Kidney (tissue), 14 donors: ENCODE data around the gene SATB1. TPM values are rescaled to one million over a fixed set of nuclear protein-coding genes. Genes with fewer than 3 reads are reported as not detected.

Source experiments
- DNase-seq, 5 donors: peaks; one replicate each; pipeline ENCODE4 v3.0.0-alpha.2; 2013 to 2020
- FAIRE-seq: peaks from 2 replicates; lab custom pipeline; 2012; peaks lifted over from hg19 to GRCh38; lab: Jason Lieb, UNC
- H3K27ac ChIP-seq, 2 donors: one replicate each; pipeline ENCODE4 v1.7.0; 2013; ENCODE audit warnings: low read depth in 2 of 2, low read length in 2 of 2, inconsistent platforms in 1 of 2
- H3K27me3 ChIP-seq: one replicate; pipeline ENCODE4 v1.7.1; 2013; ENCODE audit warnings: low read length, inconsistent platforms; ENCODE audit not compliant: control insufficient read depth, insufficient read depth
- H3K36me3 ChIP-seq, 3 donors: one replicate each; pipeline versions ENCODE4 v1.7.0 to v1.7.1; 2013; ENCODE audit warnings: low read length in 3 of 3, control low read depth in 1 of 3, inconsistent platforms in 1 of 3; ENCODE audit not compliant: insufficient read depth in 3 of 3, control insufficient read depth in 2 of 3
- H3K4me1 ChIP-seq, 3 donors: one replicate each; pipeline versions ENCODE4 v1.7.0 to v1.7.1; 2013; ENCODE audit warnings: low read length in 3 of 3, inconsistent platforms in 1 of 3, low read depth in 1 of 3; ENCODE audit not compliant: control insufficient read depth in 2 of 3, insufficient read depth in 2 of 3
- H3K4me3 ChIP-seq, 3 donors: one replicate each; pipeline versions ENCODE4 v1.7.0 to v1.8.1; 2013; ENCODE audit warnings: low read length in 3 of 3, control low read depth in 1 of 3, inconsistent platforms in 1 of 3
- H3K9ac ChIP-seq, 3 donors: one replicate each; pipeline versions ENCODE4 v1.7.0 to v1.7.1; 2013; ENCODE audit warnings: low read length in 3 of 3, control low read depth in 1 of 3, inconsistent platforms in 1 of 3
- H3K9me3 ChIP-seq, 3 donors: one replicate each; pipeline versions ENCODE4 v1.7.0 to v1.7.1; 2013; ENCODE audit warnings: low read length in 3 of 3, control low read depth in 1 of 3, inconsistent platforms in 1 of 3; ENCODE audit not compliant: control insufficient read depth in 2 of 3, insufficient read depth in 1 of 3
- CTCF ChIP-seq: IDR thresholded peaks from 3 replicates; pipeline ENCODE4 v1.5.1; 2012; ENCODE audit warnings: mild to moderate bottlenecking, moderate library complexity, borderline replicate concordance; ENCODE audit not compliant: insufficient read depth; ENCODE audit errors: extremely low read depth
- intact Hi-C: fragments of 100-400 bp; cut with DNase I; formaldehyde crosslinking; loops from one replicate; pipeline ENCODE4 v1.11.1; 2022
- polyA plus RNA-seq: library from polyadenylated mRNA; stranded (reverse); fragments of 350-450 nt; fragmentation: Illumina TruSeq; extraction: RNeasy Lipid Tissue Mini Kit (QIAGEN cat#74804); gene quantifications from one replicate; pipeline ENCODE4 v1.2.3, GENCODE V29; 2014; ENCODE audit warnings: low read depth, low replicate concordance; ENCODE audit not compliant: insufficient read depth
- total RNA-seq: library from RNA; stranded (reverse); fragmentation: NEBNext Ultra II Directional; extraction: Animal tissue kit (Norgen Biotek cat#: 25700); gene quantifications from one replicate; pipeline ENCODE4 v1.2.1, GENCODE V29; 2021
- donor health status: control.
- donor health status: control.
- donor health status: control.
- donor health status: control.
- donor health status: control.
- donor health status: DM: yes; HTN: yes; CAD: no.
- donor health status: Normal renal cell carcinoma (clear cell type).

SATB1 gene
- total and polyA plus RNA-seq, 2 donors from 2014 or later, result 6.2 to 22.2 TPM

DNA sequence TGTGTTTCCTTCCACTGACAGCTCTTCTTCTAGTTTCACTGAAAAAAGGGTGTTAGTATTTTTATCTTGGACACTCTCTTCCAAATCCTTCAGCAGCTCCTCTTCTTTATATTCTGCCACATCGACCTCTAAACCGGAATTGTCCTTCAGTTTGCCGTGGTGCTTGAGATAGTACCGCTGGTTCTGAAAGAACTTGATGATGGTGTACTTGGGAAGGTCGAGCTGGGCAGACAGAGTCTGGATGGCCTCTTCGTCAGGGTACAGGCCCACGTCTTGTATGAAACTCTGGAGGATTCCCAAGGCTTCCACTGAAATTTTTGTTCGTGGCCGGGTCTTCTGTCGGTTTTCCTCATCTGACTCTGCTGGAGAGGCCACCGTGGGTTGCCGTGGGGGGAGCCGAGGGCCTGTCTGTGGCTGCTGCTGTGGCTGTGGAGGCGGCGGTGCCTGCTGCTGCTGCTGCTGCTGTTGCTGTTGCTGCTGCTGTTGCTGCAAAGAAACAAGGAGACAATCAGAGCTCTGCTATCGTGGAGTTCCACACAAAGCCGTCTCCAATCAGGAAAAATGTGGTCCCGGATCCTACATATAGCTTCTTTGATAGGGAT lies 75.8 kb downstream of the SATB1 start:
- no peak for FAIRE-seq
- Histone ChIP-seq H3K4me3 (no peak overlapping the region), H3K9ac (no peak overlapping the region), H3K27ac (no peak overlapping the region), H3K9me3 (no peaks in the 10 kb centered on the region), H3K36me3 (peaks cover 0 to 14% (median 4%) of the 10 kb centered on the region in 3 donors), H3K4me1 (no peaks in the 10 kb centered on the region), H3K27me3 (no peaks in the 10 kb centered on the region)
- TF ChIP-seq CTCF, result no peak
- DNase-seq, result peak in 1 of 5 donors; percentile 29
- intact Hi-C loops, result no loop called here

GRCh38 chr3:18346097-18346496 lies 79.0 kb downstream of the SATB1 start:
- Histone ChIP-seq H3K4me3 (no peak overlapping the region), H3K27ac (no peak overlapping the region), H3K9me3 (no peaks in the 10 kb centered on the region), H3K4me1 (no peaks in the 10 kb centered on the region), H3K36me3 (peaks cover 0 to 14% (median 4%) of the 10 kb centered on the region in 3 donors), H3K27me3 (no peaks in the 10 kb centered on the region), H3K9ac (no peak overlapping the region)
- DNase-seq (no peak), FAIRE-seq (no peak)
- no peak for TF ChIP-seq CTCF
- intact Hi-C loops, result no loop called here

DNA sequence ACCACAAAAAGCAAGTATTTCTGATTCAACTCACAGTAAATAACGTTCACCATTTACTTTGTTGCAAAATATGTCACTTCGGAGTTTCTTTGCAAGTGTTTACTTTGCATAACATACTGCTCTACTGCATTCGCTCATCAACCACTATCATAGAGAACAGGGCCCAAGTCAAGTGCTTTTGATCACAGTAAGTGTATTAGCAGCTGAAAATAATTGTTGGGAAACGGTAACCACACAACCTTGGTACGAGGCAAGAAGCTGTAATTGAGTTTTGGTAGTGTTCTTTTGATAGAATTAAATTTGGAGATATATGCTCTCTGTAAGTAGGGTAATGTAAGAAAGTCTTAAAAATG lies 80.1 kb downstream of the SATB1 start:
- Histone ChIP-seq H3K36me3 (peaks cover 0 to 10% (median 4%) of the 10 kb centered on the region in 3 donors), H3K4me1 (no peaks in the 10 kb centered on the region), H3K4me3 (no peak overlapping the region), H3K9ac (no peak overlapping the region), H3K27me3 (no peaks in the 10 kb centered on the region), H3K27ac (no peak overlapping the region), H3K9me3 (no peaks in the 10 kb centered on the region)
- intact Hi-C loops, result no loop called here
- TF ChIP-seq CTCF, result no peak
- DNase-seq (no peak), FAIRE-seq (no peak)
